Tibial nerve (tissue), 4 donors: ENCODE measurements around the gene MXI1. TPM values are rescaled to one million over a fixed set of nuclear protein-coding genes. Genes with fewer than 3 reads are reported as not detected.

Source experiments
- DNase-seq, 2 donors: peaks; one replicate each; pipeline ENCODE4 v3.0.0-alpha.2; 2019; ENCODE audit warnings: low spot score in 2 of 2
- H3K27ac ChIP-seq, 4 donors: fragments of 200-600 bp; sonication (generic) in 3 of 4; one replicate each; pipeline ENCODE4 v1.5.1; 2017 to 2019; ENCODE audit warnings: mild to moderate bottlenecking in 1 of 4
- H3K27me3 ChIP-seq, 2 donors: fragments of 200-600 bp; sonication (generic) in 1 of 2; one replicate each; pipeline versions ENCODE4 v1.5.1 to v1.6.0; 2017 to 2019
- H3K36me3 ChIP-seq, 3 donors: fragments of 200-600 bp; sonication (generic); one replicate each; pipeline ENCODE4 v1.5.1; 2018 to 2019
- H3K4me1 ChIP-seq, 4 donors: fragments of 200-600 bp; sonication (generic) in 3 of 4; one replicate each; pipeline ENCODE4 v1.5.1; 2017 to 2019
- H3K4me3 ChIP-seq, 4 donors: fragments of 200-600 bp; sonication (generic) in 3 of 4; one replicate each; pipeline ENCODE4 v1.5.1; 2017 to 2019; ENCODE audit warnings: mild to moderate bottlenecking in 1 of 4, moderate library complexity in 1 of 4
- H3K9me3 ChIP-seq, 4 donors: fragments of 200-600 bp; sonication (generic) in 3 of 4; one replicate each; pipeline ENCODE4 v1.5.1; 2017 to 2019
- EP300 ChIP-seq, 2 donors: sonication (generic); formaldehyde crosslinking; IDR thresholded peaks; one replicate each; pipeline ENCODE4 v1.6.1; 2017; ENCODE audit warnings: antibody characterized with exemption in 2 of 2, mild to moderate bottlenecking in 1 of 2
- POLR2A ChIP-seq, 2 donors: fragments of 450-650 bp; IDR thresholded peaks; one replicate each; pipeline ENCODE4 v1.6.1; 2017; ENCODE audit warnings: antibody characterized with exemption in 2 of 2, mild to moderate bottlenecking in 2 of 2, moderate library complexity in 2 of 2
- WGBS, 2 donors: methylation state at CpG; one replicate each; pipeline ENCODE4 v1.1.5; 2018; 5-methylcytosine and 5-hydroxymethylcytosine counted together
- total RNA-seq, 4 donors: library from RNA; depleted of rRNA; stranded (reverse); fragments of >200 nt; gene quantifications; one replicate each; pipeline ENCODE4 v1.1.0, GENCODE V29; 2016
- TF ChIP-seq, protein P1 (sequence below), 5 experiments: fragments of 200-600 bp in 3 of 5; fragments of 450-650 bp in 2 of 5; sonication (generic) in 3 of 5; IDR thresholded peaks; one replicate each; pipeline ENCODE4 v1.5.1; 2016 to 2019; ENCODE audit warnings: antibody characterized with exemption in 5 of 5, mild to moderate bottlenecking in 3 of 5, moderate library complexity in 2 of 5

The MXI1 gene
- total RNA-seq, 4 donors from 2014 or later, result 103 to 131 (median 123) TPM

DNA sequence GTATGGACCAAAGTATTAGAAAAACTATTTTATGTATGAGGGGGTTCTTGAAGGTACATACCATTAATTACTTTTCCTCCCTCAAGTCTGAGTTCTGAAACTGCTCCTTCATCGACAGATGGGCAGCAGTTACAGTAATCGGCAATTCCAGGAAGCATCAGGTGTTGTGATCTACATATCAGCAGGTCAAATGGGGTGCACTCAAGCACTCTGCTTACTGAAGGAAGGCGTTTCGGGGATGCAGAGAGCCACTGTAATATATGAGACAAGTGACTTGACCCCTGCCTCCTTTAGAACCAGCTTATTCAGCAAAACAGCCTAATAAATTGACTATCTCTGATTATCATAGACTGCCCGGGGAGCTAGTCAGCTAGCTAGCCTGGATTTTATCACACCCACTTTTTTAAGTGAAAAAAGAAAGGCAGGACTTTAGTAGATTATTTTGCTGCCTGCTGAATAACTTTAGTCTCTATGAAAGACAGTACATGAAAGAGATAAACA lies 93.1 kb downstream of the MXI1 start:
- no peak for DNase-seq
- no peak overlapping the region for H3K4me3 ChIP-seq
- no peak overlapping the region for H3K27ac ChIP-seq
- WGBS, 2 donors, result 75 to 76% methylated on average over 5 of the region's 5 CpGs
- no peak for TF ChIP-seq EP300 (IDR thresholded peaks at IDR 0.05)
- TF ChIP-seq, protein P1, sequence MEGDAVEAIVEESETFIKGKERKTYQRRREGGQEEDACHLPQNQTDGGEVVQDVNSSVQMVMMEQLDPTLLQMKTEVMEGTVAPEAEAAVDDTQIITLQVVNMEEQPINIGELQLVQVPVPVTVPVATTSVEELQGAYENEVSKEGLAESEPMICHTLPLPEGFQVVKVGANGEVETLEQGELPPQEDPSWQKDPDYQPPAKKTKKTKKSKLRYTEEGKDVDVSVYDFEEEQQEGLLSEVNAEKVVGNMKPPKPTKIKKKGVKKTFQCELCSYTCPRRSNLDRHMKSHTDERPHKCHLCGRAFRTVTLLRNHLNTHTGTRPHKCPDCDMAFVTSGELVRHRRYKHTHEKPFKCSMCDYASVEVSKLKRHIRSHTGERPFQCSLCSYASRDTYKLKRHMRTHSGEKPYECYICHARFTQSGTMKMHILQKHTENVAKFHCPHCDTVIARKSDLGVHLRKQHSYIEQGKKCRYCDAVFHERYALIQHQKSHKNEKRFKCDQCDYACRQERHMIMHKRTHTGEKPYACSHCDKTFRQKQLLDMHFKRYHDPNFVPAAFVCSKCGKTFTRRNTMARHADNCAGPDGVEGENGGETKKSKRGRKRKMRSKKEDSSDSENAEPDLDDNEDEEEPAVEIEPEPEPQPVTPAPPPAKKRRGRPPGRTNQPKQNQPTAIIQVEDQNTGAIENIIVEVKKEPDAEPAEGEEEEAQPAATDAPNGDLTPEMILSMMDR (IDR thresholded peaks at IDR 0.05), result no peak
- TF ChIP-seq POLR2A (IDR thresholded peaks at IDR 0.05), result no peak
- no peaks in the 10 kb centered on the region for H3K27me3 ChIP-seq
- peaks cover 0 to 70% (median 12%) of the 10 kb centered on the region in 3 donors for H3K36me3 ChIP-seq
- H3K9me3 ChIP-seq, result no peaks in the 10 kb centered on the region
- H3K4me1 ChIP-seq, result peaks cover 0 to 63% (median 17%) of the 10 kb centered on the region in 4 donors

DNA sequence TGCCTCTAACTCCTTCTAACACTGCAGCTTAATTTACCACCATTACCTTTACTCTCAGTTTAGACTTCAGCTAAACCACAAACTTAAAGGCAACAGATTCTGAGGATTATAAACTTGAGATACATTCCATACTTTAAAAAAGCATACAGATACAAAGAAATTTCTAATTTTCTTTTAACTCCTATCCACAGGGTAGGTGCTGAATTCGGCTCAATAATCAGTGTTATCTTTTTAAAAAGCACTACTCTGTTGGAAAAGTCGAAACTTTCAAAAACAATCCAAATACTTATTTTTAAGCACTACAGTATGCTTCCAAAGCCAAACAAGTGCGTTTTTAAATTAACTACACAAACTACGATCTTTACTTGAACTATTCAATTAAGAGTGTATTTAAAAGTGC lies 96.3 kb downstream of the MXI1 start:
- peaks cover 0 to 38% (median 0%) of the 10 kb centered on the region in 3 donors for H3K36me3 ChIP-seq
- H3K9me3 ChIP-seq, result no peaks in the 10 kb centered on the region
- peaks cover 0 to 59% (median 20%) of the 10 kb centered on the region in 4 donors for H3K4me1 ChIP-seq
- TF ChIP-seq, protein P1 (IDR thresholded peaks at IDR 0.05), result no peak
- no peak for TF ChIP-seq EP300 (IDR thresholded peaks at IDR 0.05)
- TF ChIP-seq POLR2A (IDR thresholded peaks at IDR 0.05), result no peak
- peak overlapping the region in 3 of 4 donors; percentile 84 to 93 (median 88) for H3K27ac ChIP-seq
- H3K4me3 ChIP-seq, result peak overlapping the region; percentile 70 to 92 (median 82)
- DNase-seq, result no peak
- WGBS, 2 donors, result 9 to 12% methylated on average over 4 of the region's 4 CpGs
- H3K27me3 ChIP-seq, result no peaks in the 10 kb centered on the region

DNA sequence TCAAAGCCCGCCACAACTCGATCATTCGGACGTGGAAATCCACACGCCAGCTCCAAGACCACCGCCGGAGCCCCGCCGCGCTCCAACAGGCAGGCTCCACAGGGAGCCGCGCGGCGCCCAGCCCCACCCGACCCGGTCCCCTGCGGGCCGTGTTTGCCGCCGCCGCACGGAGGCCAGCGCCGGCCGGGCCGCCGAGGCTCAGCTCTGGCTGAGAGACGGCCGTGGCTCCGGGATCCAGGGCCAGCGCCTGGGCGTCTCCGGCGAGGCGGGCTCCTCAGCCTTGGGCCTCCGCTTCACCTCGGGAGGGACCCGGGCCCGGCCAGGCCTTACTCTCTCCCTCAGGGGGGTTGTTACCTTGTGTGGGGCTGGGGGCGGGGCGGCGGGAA lies 97.0 kb downstream of the MXI1 start:
- Histone ChIP-seq H3K27me3 (no peaks in the 10 kb centered on the region), H3K27ac (peak overlapping the region; percentile 84 to 94 (median 90)), H3K4me1 (peaks cover 0 to 54% (median 20%) of the 10 kb centered on the region in 4 donors), H3K4me3 (peak overlapping the region; percentile 70 to 92 (median 82)), H3K9me3 (no peaks in the 10 kb centered on the region), H3K36me3 (peaks cover 0 to 31% (median 0%) of the 10 kb centered on the region in 3 donors)
- WGBS, 2 donors, result 1 to 2% methylated on average over 17 to 21 of the region's 42 CpGs
- no peak for TF ChIP-seq POLR2A (IDR thresholded peaks at IDR 0.05)
- TF ChIP-seq, protein P1 (IDR thresholded peaks at IDR 0.05), result no peak
- TF ChIP-seq EP300 (IDR thresholded peaks at IDR 0.05), result no peak
- DNase-seq, result no peak

DNA sequence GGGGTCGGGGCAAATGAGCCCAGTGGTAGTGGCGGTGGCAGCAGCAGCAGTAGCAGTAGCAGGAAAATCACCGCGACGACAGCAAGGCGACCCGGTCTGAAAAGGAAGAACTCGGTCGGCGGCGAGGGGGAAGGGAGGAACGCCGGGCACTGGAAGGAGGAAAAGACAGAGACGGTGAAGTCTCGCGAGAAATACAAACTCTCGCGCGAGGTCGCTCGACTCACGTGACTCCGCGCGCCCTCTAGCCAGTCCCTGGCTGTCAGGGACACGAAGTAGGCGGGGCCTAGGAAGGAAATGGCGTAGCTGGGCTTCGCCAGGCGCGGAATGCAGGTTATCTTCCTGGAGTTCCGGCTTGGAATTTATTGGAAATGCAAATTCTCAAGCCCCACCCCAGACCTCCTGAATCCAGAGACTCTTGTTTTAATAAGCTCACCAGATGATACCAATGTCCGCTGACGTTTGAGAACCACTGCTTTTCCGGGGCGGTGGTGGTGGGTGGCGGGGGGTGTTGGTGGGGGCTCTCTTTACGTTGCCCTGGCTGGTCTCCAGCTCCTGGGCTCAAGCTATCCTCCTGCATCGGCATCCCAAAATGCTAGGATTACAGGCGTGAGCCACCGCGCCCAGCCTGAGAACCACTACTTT lies 97.5 kb downstream of the MXI1 start, which contains the start of gene SMNDC1:
Gene SMNDC1, minus strand, starts transcription at position 141 of the 642 bp plus-strand sequence. CDS start 1,333 bp downstream, outside the sequence.
- Histone ChIP-seq H3K36me3 (peaks cover 0 to 28% (median 0%) of the 10 kb centered on the region in 3 donors), H3K27ac (peak within 1 kb of the TSS; percentile 84 to 94 (median 90)), H3K9me3 (no peaks in the 10 kb centered on the region), H3K4me1 (peaks cover 0 to 48% (median 20%) of the 10 kb centered on the region in 4 donors), H3K27me3 (no peaks in the 10 kb centered on the region), H3K4me3 (peak within 1 kb of the TSS; percentile 70 to 92 (median 82))
- 0 to 1% methylated on average over 36 to 42 of the region's 42 CpGs for WGBS, 2 donors
- peak; percentile 97 to 98 for DNase-seq
- peak in 1 of 2 donors; percentile 75 for TF ChIP-seq POLR2A (IDR thresholded peaks at IDR 0.05)
- TF ChIP-seq, protein P1 (IDR thresholded peaks at IDR 0.05), result no peak
- peak; percentile 90 to 92 for TF ChIP-seq EP300 (IDR thresholded peaks at IDR 0.05)
